Stimulated activated CD4-positive, alpha-beta T cell treated with anti-CD3 and anti-CD28 coated beads, Interleukin-2, amount 100 ng/mL, for 48 hours (primary cell): ENCODE measurements around the gene LGI4.
"Not testable (repeated sequence)": the region's sequence is repeated elsewhere in the genome, so short reads cannot be mapped to it uniquely, and the experiment has no call there.

Experiments
- DNase-seq, 2 donors: peaks; one replicate each; pipeline ENCODE4 v3.0.0-alpha.2; 2020

Gene LGI4

DNA sequence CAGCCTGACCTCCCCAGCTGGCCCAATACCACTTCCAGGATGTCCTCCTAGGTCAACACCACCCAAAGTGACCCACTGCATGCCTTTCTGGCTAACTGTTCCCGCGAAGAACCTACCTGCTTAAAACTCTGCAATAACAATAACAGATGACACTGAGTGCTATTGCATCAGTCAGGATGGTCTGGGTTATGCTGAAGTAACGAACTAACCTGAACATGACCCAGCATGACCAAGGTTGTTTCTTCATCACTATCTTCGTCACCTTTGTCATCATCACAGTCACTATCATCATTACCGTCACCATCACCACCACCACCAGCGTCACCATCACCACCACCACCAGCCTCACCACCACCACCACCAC is 29.8 kb downstream of the LGI4 start:
- no peak for DNase-seq

DNA sequence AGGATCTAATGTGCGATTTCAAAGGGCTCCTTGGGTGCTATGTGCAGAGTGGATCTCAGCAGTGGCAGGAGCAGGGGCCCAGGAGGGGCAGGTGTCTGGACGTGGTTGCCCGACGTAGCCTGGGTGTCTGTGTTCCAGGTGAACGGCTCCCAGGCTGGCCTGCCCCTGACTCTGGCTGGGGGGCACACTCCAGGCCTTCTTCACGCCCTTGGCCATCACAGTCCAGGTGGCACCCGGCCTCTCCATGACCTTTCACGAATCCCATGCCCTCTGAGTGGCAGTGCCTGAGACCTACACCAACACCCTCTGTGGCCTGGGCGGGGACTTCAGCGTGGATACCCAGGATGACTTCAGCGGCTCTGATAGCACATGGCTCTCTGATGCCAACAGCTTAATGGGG is 30.5 kb downstream of the LGI4 start:
- no peak for DNase-seq

- DNase-seq = not testable (repeated sequence)
Observed at GRCh38 chr19:35103614-35104013, 31.2 kb downstream of the LGI4 start.

DNA sequence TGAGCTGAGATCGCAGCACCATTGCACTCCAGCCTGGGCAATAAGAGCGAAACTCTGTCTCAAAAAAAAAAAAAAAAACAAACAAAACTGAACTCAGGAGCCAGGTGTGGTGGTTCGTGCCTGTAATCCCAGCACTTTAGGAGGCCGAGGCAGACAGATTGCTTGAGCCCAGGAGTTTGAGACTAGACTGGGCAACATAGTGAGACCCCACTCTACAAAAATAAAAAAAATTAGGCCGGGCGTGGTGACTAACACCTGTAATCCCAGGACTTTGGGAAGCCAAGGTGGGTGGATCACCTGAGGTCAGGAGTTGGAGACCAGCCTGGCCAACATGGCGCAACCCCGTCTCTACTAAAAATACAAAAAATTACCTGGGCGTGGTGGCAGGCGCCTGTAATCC is 32.9 kb downstream of the LGI4 start:
- DNase-seq = not testable (repeated sequence)

DNA sequence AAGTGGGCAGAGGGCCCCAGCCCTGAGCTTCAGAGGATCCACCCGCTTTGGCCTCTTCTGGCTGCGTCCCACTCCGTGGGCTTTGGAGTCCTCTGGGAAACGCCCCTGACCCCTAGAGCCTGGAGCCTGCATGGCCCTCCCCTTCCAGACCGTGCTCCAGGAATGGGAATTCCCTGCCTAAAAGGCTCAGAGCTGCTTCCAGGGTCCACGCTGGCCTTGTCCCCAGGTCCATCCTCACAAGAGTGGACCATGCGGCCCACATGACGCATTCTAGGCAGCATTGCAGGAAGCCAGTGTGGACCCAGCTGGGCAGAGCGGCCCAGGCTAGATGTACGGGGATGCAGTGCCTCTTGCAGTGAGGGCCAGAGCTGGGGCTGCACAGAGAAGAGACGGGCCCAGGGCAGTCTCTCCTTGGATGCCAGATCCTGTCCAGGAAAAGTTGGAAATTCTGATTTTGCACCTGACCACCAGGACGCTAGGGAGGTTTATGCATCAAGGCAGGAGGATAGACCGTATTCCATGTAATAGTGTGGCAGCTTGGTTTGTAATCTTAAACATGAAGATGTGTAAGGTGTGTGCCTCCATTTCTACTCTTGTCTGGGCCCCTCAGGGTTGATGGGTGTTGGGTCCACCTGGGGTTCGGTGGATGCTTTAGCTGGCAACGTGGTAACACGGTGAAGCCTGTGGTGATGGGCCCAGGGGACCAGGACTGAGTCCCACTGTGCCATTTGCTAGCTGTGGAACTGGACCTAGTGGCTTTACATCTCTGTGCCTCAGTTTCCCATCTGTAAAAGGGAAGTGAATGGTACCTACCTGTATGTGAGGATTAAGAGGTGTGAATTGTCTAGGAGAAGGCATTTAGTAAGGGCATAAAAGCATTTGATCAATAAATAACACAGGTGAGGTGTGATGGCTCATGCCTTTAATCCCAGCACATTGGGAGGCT is 34.0 kb downstream of the LGI4 start:
- DNase-seq = no peak

DNA sequence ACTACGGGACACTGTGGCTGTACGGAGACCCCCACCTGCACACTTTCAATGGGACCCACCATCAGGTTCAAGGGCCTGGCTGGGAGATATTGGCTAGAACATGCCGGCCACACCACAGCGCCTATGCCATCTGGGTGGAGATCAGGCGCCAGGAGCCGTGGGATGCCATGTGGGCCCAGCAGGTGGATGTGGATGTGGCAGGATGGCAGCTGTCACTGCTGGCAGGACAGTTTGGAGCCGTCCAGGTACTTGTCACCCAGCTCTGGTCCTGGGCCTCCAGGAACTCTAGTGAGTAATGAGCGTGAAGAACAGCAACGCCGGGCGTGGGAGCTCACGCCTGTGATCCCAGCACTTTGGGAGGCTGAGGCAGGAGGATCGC is 35.0 kb downstream of the LGI4 start:
- no peak for DNase-seq

GRCh38 chr19:35099155-35099896 is 35.5 kb downstream of the LGI4 start:
- no peak for DNase-seq

GRCh38 chr19:35098413-35099049 is 36.3 kb downstream of the LGI4 start:
- DNase-seq = no peak

DNA sequence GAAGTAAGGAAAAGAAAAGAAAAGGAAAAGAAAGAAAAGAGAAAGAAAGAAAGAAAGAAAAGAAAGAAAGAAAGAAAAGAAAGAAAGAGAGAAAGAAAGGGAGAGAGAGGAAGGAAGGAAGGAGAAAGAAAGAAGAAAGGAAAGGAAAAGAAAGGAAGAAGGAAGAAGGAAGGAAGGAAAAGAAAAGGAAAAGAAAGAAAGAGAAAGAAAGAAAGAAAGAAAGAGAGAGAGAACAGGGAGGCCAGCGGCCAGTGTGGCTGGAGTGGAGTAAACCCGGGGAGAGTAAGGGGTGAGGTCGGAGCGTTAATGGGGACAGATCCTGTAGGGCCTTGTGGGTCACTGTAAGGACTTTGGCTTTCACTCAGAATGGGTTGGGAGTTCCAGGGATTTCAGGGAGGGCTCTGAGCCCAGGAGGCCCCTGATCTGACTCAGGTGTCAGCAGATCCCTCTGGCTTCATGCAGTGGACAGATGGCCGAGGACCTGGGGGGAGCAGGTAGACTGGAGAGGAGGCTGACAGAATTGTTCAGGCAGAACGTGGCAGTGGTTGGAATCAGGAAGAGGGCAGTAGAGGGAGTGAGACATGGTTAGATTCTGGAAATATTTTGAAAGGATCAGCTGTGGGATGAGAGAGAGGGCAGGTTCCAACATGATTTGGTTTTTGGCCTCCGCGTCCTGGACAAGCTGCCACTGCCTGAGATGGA is 39.0 kb downstream of the LGI4 start:
- DNase-seq = no peak

- DNase-seq = no peak
Observed at GRCh38 chr19:35094656-35095055, 40.2 kb downstream of the LGI4 start.

DNA sequence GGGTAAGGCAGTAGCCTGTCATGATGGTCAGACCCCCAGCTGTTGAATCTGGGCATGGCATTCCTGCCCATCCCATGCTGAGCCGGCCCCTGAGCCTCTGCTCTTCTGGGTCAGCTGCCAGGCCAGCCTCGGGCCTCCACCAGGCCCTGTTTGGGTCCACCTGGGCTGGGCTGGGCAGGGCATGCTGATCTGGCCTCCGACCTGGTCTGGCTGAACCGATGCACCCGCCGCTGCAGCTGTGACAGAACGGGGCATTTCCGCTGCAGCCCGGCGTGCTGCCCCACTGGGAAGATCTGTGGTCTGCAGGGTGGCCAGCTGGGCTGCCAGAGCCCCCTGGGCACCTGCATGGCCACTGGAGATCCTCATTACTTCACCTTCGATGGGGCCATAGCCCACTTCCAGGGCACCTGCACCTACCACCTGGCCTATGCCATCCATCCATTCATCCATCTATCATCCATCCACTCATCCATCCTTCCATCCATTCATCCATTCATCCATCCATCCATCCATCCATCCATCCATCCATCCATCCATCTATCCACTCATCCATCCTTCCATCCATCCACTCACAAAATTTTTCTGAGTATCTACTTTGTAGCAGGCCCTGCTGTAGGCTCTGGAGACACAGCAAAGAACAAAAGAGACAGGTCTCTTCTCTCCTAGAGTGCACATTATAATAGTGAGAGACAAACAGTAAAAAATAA is 40.8 kb downstream of the LGI4 start:
- DNase-seq = no peak

DNA sequence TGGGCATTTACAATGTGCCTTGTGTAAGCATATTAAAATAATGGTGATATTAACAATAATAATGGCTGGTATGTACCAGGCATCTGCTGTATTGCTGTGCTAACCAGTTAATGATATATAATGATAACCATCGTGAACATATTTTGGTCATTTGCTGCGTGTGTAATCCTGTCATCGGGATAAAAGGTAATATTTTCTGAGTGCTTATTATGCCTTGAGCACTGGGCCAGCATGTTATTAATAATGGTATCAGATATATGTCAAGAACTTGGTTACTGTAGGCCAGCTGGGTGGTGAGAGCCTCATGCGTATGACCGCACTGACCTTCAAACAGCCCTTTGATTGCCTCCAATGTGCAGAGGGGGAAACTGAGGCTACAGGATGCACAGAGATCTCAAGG is 41.4 kb downstream of the LGI4 start:
- no peak for DNase-seq

DNA sequence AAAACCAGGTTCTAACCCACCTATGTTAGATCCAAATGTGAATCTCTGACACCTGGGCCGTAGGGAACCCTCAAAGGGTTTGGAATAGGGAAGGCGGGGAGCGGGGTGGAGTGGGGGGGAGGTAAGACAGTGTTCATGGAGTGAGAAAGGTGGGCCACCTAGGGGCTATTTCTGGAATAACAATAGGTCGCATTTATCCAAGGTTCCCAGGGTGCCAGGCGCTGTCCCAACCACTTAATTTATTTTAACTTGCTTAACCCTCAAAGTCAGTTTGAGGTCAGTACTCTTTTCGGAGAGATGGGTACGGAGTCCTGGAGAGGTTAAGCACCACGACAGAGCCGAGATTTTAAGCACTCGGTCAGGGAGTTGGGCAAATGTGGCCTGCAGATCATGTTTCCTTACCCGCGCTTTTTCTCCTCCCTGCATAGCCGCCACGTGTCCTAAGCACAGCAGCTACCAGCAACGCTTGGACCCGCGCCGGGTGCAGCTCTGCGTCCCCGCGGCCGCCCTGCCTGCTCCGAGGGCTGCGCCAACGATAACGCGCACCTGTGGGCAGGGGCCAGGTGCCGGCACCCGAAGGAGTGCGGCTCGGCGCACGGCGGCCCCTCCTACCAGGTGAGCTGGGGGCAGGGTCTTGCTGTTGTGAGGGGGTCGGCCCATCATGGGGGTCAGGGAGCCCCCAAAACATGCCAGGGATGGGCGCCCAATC is 44.2 kb downstream of the LGI4 start:
- DNase-seq = peak; percentile 37 to 42

DNA sequence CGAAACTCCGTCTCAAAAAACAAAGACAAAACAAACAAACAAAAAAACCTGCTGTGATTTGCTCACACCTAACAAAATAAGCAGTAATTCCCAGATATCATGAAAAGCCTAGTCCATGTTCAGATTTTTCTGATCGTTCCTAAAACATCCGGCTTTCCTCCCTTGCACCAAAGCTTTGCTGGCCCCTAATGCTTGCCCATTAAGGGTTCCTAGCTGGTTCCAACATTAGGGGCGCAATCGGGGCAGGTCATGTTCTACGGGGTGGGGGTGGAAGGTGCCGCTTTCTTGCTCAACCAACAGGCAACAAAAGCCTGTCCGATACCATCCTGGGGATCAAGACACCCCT is 44.7 kb downstream of the LGI4 start:
- DNase-seq = no peak

- no peak for DNase-seq
Observed at GRCh38 chr19:35089554-35089953, 45.3 kb downstream of the LGI4 start.

- no peak for DNase-seq
Observed at GRCh38 chr19:35088131-35088913, 46.5 kb downstream of the LGI4 start.

GRCh38 chr19:35087393-35087792 is 47.5 kb downstream of the LGI4 start:
- no peak for DNase-seq

DNA sequence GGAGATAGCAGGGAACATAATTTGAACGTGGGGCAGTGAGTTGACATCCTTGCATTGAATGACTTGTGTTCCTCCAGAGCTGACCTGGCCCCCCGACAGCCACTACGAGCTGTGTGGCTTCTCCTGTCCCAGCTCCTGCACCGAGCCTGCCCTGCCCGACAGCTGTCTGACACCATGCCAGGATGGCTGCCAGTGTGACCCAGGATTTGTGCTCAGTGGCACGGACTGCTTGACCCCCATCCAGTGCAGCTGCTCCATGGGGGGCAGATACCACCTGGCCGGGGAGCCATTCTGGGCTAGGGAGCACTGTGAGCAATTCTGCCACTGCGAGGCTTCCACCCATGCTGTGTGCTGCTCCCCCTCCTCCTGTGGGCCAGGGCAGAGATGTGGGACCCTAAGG is 48.4 kb downstream of the LGI4 start:
- DNase-seq = no peak

DNA sequence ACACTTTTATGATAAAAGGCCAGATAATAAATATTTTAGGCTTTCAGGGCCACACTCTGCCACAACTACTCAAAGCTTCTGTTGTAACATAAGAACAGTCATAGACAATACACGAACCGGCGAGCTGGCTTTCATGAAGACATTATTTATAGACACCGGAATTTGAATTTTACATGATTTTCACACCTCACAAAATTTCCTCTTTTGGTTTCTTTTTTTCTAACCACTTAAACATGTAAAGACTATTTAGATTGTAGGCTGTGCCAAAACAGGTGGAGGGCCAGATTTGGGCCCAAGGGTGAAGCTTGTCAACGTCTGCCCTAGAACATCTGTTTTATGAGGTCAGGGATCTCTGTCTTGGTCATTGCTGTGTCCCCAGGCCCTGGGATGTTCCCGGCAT is 48.9 kb downstream of the LGI4 start:
- no peak for DNase-seq

GRCh38 chr19:35084509-35084762 is 50.4 kb downstream of the LGI4 start:
- no peak for DNase-seq
